ENCODE results near the gene AKAIN1.

GRCh38 chr18:5162111-5162510, 34.9 kb downstream of the AKAIN1 start:
- TF ChIP-seq, protein P1, sequence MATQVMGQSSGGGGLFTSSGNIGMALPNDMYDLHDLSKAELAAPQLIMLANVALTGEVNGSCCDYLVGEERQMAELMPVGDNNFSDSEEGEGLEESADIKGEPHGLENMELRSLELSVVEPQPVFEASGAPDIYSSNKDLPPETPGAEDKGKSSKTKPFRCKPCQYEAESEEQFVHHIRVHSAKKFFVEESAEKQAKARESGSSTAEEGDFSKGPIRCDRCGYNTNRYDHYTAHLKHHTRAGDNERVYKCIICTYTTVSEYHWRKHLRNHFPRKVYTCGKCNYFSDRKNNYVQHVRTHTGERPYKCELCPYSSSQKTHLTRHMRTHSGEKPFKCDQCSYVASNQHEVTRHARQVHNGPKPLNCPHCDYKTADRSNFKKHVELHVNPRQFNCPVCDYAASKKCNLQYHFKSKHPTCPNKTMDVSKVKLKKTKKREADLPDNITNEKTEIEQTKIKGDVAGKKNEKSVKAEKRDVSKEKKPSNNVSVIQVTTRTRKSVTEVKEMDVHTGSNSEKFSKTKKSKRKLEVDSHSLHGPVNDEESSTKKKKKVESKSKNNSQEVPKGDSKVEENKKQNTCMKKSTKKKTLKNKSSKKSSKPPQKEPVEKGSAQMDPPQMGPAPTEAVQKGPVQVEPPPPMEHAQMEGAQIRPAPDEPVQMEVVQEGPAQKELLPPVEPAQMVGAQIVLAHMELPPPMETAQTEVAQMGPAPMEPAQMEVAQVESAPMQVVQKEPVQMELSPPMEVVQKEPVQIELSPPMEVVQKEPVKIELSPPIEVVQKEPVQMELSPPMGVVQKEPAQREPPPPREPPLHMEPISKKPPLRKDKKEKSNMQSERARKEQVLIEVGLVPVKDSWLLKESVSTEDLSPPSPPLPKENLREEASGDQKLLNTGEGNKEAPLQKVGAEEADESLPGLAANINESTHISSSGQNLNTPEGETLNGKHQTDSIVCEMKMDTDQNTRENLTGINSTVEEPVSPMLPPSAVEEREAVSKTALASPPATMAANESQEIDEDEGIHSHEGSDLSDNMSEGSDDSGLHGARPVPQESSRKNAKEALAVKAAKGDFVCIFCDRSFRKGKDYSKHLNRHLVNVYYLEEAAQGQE (IDR thresholded peaks at IDR 0.05; ENCODE audit: insufficient read depth in 1 of 2, low read depth in 2 of 2, low read length in 2 of 2) = no peak
- TF ChIP-seq TAF1 (IDR thresholded peaks at IDR 0.05; ENCODE audit: borderline replicate concordance, insufficient read depth, low read length) (no peak), POLR2AphosphoS5 (IDR thresholded peaks at IDR 0.05; ENCODE audit: low read depth, low read length) (no peak), SIN3A (IDR thresholded peaks at IDR 0.05; ENCODE audit: borderline replicate concordance, insufficient read depth, low read length) (no peak), FOXP2 (optimal IDR thresholded peaks at IDR 0.05; ENCODE audit: borderline replicate concordance, extremely low read depth, extremely low read length, insufficient read depth) (no peak)
